Glomerular visceral epithelial cell (primary cell): ENCODE results near the gene RNF19B.
"Not testable (repeated sequence)": the region's sequence is repeated elsewhere in the genome, so short reads cannot be mapped to it uniquely, and the experiment has no call there.

Experiments
- DNase-seq: peaks from one replicate; pipeline ENCODE4 v3.0.0-alpha.2; 2016; ENCODE audit errors: extremely low spot score

Gene RNF19B

GRCh38 chr1:32964461-32965250, at the start of gene RNF19B:
Gene RNF19B, minus strand, starts transcription at chr1:32964809. Its CDS starts 124 bp downstream, at chr1:32964685.
- peak; percentile 96 for DNase-seq

GRCh38 chr1:33013791-33014190, 49.2 kb upstream of the RNF19B start:
- DNase-seq = no peak

GRCh38 chr1:33012165-33012564, 47.6 kb upstream of the RNF19B start:
- no peak for DNase-seq

GRCh38 chr1:33010932-33011731, 46.5 kb upstream of the RNF19B start:
- no peak for DNase-seq

GRCh38 chr1:33009561-33009960, 45.0 kb upstream of the RNF19B start:
- no peak for DNase-seq

GRCh38 chr1:33008051-33008914, 43.7 kb upstream of the RNF19B start:
- DNase-seq = no peak

GRCh38 chr1:33007190-33008050, 42.8 kb upstream of the RNF19B start:
- DNase-seq = peak; percentile 86

- no peak for DNase-seq
Observed at GRCh38 chr1:33005838-33006421, 41.3 kb upstream of the RNF19B start.

GRCh38 chr1:33005117-33005837, 40.7 kb upstream of the RNF19B start:
- no peak for DNase-seq

- no peak for DNase-seq
Observed at GRCh38 chr1:33004613-33005012, 40.0 kb upstream of the RNF19B start.

- no peak for DNase-seq
Observed at GRCh38 chr1:33003657-33004056, 39.0 kb upstream of the RNF19B start.

GRCh38 chr1:33002006-33002405, 37.4 kb upstream of the RNF19B start:
- DNase-seq = no peak

- no peak for DNase-seq
Observed at GRCh38 chr1:33001282-33001681, 36.7 kb upstream of the RNF19B start.

- no peak for DNase-seq
Observed at GRCh38 chr1:33000427-33001026, 35.9 kb upstream of the RNF19B start.

- no peak for DNase-seq
Observed at GRCh38 chr1:32998997-32999396, 34.4 kb upstream of the RNF19B start.

- no peak for DNase-seq
Observed at GRCh38 chr1:32998064-32998463, 33.5 kb upstream of the RNF19B start.

- DNase-seq = peak; percentile 53
Observed at GRCh38 chr1:32997381-32997891, 32.8 kb upstream of the RNF19B start.

GRCh38 chr1:32993324-32993636, 28.7 kb upstream of the RNF19B start:
- not testable (repeated sequence) for DNase-seq

GRCh38 chr1:32992489-32993323, 28.1 kb upstream of the RNF19B start:
- peak; percentile 97 for DNase-seq
